NCI-H345 treated with DMSO at 0.1 percent for 48 hours (cell line): ENCODE measurements around the gene TSPEAR.
"Not testable (repeated sequence)": the region's sequence is repeated elsewhere in the genome, so short reads cannot be mapped to it uniquely, and the experiment has no call there.

ENCODE experiments used
- DNase-seq: peaks from one replicate; lab custom pipeline; 2025; ENCODE audit not compliant: unreplicated experiment; lab: John Stamatoyannopoulos, UW

The TSPEAR gene

DNA sequence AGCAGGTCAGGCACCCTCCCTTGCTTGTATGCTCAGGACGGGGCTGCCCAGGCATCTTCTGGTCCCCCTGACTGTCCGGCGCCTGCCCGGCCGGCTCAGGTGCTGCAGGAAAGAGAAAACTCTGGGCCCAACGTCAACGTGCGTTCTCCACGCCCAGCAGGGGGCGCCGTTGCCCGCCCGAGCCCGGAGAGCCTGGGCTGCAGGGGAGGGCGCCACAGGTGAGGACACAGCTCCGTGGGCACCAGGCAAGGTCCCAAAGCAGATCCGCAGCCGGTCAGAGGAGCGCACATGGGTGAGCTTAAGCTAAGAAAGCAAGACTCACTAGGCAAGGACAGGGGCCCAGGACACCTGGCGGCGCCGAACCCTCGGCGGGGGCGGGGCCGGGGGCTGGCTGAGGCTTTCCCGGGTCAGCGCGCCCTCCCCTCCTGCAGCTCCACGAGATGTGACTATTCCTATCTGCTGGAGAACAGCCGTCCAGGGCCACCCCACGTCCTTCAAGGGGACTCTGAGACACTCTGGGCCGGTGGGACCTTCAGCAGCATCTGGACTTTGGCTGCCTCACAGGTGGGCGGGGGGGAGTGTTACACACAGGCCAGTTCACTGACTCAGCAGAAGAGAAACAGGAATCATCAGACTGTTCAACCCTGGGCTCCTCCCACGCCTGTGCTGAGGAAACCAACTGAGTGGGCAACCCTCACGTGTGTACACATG, 200.7 kb downstream of the TSPEAR start:
- DNase-seq = peak; percentile 11

DNA sequence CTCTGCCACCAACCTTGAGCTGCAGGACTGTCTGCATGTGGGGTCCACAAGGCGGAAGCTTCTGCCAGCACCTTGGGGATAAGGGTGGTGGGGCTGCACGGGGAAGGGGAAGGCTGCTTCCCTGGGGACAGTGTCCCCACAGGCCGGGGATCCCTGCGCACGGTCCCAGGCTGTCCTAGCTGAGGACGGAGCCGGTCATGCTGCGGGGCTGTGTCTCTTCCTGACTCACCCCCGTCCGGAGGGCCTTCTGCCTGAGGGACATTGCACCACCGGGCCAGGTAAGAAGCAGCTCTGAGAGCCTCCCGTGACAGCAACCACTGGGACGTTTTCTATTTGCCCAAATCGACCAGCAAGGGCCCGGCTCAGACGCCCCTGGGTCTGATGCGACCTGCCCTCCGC, 201.3 kb downstream of the TSPEAR start:
- DNase-seq = no peak

DNA sequence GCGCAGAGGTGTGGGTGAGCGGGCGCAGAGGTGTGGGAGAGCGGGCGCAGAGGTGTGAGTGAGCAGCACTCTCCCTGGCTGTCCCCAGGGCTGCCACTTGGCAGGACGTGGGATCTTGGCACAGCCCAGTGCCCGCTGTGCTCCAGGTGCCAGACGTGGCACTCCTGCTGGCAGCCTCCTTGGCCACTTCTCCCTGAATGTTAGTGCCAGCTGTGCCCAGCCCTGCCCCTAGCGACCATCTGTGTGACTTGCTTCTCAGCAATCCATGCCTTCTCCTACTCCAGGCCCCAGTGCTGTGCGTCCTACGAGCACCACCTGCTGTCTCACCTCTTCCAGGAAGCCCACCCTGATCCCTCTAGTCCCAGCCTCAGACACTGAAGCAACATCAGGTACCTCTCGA, 201.8 kb downstream of the TSPEAR start:
- DNase-seq = no peak

DNA sequence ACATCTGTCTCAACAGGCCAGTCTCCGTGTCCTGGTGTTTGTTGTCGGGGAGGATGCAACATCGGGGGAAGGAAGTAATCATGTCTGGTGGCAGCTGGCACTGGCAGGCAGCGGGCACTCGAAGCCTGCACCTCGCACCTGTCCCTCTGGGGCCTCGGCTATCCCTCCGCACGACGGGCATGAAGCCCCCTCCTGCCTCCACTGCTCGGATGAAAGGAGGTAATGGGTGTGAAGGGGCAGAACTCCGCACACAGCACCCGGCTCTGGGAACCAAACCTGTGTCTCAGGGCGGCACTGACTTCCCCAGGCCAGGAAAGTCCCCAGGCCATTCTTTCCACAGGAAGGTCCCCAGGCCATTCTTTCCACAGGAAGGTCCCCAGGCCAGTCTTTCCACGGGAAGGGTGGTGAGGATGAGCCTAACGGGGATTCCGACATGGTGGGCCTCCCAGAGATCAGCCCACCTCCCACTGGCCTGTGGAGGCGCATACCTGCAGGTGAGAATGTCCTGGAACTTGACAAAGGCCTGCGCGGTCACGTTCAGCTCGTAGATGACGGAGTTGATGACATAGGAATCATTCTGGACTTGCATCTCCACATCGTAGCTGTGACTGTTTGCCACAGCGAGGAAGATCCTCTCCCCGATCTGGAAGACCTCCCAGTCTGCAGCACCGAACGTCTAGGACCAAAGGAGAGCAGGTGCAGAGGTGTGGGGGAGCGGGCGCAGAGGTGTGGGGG, 202.5 kb downstream of the TSPEAR start:
- DNase-seq = no peak

GRCh38 chr21:44508426-44508710, 203.0 kb downstream of the TSPEAR start:
- no peak for DNase-seq

DNA sequence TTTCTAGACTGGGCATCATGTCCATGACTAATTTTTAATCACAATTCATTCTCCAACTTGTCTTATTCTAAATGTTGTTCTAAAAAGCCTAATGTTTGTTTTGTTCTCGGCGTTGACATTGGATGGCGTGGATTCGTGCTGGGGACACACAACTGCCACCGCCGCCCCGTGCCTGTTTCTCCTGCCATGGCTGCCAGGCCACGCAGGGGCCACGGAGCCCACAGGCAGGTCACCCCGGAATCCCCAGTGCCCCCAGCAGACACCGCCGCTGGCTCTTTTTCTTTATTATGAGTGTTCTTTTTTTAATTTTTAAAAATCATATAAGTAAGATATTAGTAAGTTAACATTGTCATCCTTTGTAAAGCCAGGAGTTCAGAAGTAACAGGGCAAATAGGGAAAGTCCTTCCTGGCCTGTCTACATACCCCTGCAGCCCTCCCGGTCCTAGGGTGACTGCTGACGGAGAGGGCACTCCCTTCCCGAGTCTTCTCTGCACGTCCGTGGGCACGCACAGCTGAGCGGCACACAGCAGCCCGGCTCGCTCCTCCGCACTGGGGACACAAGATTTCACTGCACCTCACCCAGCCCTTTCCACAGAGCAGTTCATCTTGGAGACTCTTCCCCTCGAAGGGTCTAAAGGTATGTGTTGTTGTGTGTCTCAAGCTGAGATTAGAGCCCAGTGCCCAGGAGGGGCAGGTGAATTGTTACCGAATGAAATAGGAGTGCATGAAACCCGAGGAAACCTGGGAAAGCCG, 203.5 kb downstream of the TSPEAR start:
- DNase-seq = no peak

- DNase-seq = no peak
These were observed 204.8 kb downstream of the TSPEAR start for GRCh38 chr21:44506279-44507255.

GRCh38 chr21:44505673-44506278, 205.6 kb downstream of the TSPEAR start:
- DNase-seq = no peak

- DNase-seq = no peak
These were observed 207.4 kb downstream of the TSPEAR start for GRCh38 chr21:44503901-44504399.

DNA sequence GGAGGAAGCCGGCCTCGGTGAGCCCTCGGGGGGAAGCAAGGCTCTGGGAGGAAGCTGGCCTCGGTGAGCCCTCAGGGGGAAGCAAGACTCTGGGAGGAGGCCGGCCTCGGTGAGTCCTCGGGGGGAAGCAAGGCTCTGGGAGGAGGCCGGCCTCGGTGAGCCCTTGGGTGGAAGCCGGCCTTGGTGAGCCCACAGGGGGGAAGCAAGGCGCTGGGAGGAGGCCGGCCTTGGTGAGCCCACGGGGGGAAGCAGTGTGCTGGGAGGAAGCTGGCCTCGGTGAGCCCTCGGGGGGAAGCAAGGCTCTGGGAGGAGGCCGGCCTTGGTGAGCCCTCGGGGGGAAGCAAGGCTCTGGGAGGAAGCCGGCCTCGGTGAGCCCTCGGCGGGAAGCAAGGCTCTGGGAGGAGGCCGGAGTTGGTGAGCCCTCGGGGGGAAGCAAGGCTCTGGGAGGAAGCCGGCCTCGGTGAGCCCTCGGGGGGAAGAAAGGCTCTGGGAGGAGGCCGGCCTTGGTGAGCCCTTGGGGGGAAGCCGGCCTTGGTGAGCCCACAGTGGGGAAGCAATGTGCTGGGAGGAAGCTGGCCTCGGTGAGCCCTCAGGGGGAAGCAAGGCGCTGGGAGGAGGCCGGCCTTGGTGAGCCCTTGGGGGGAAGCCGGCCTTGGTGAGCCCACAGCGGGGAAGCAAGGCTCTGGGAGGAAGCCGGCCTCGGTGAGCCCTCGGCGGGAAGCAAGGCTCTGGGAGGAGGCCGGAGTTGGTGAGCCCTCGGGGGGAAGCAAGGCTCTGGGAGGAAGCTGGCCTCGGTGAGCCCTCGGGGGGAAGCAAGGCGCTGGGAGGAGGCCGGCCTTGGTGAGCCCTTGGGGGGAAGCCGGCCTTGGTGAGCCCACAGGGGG, 208.1 kb downstream of the TSPEAR start:
- DNase-seq = not testable (repeated sequence)

GRCh38 chr21:44502171-44502958, 209.0 kb downstream of the TSPEAR start:
- DNase-seq = no peak

DNA sequence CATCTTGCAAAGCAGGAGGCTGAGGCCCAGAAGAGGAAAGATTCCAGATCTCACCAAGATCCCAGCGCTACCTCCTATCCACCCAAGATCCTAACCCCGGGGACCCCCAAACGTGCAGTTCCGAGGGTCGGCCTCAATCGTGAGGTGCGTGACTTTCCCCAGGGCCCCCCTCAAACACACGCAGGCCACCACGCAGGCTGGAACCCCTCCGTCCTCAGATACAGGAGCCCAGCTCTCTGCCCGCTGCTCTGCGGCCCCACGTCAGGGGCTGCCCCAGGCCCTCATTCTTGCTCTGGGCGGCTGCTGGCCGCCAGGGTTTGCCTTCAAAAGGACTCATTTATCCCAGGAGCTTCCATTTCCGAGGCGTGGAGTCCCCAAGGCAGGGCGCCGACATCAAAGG, 211.3 kb downstream of the TSPEAR start:
- DNase-seq = no peak

DNA sequence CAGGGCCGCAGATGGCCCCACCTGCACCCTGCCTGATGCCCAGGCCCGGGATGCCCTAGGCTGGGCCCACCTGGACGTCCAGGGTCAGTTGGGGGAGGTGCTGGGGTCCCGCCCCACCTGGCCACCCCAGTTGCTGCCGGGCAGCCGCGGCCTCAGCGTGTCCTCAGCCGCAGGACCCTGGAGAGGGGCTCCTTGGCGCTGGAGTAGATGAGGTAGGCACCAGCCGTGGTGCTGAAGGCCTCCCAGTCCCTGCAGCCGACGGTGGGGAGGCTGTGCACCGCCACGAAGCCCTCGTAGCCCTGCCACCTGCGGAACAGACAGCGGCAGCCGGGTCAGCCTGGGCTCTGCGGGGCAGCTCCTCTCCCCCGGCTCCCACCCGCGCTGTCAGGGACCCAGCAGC, 211.7 kb downstream of the TSPEAR start:
- DNase-seq = no peak

DNA sequence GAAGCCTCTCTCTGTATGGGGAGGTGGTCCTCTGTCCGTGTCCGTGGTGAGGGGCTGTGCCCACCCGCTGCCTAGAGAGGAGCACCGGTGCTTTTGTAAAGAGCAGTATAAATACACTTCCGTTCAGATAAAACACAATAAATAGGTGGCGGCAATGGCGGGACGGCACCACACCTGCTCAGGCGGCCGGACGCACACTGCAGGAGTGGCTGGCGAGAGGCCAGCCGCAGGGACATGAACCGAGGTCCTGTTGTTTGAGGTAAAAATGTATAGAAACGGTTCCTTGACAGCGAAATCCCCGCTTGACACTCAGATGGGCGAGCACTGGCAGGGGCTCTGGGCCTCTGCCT, 212.2 kb downstream of the TSPEAR start:
- no peak for DNase-seq

DNA sequence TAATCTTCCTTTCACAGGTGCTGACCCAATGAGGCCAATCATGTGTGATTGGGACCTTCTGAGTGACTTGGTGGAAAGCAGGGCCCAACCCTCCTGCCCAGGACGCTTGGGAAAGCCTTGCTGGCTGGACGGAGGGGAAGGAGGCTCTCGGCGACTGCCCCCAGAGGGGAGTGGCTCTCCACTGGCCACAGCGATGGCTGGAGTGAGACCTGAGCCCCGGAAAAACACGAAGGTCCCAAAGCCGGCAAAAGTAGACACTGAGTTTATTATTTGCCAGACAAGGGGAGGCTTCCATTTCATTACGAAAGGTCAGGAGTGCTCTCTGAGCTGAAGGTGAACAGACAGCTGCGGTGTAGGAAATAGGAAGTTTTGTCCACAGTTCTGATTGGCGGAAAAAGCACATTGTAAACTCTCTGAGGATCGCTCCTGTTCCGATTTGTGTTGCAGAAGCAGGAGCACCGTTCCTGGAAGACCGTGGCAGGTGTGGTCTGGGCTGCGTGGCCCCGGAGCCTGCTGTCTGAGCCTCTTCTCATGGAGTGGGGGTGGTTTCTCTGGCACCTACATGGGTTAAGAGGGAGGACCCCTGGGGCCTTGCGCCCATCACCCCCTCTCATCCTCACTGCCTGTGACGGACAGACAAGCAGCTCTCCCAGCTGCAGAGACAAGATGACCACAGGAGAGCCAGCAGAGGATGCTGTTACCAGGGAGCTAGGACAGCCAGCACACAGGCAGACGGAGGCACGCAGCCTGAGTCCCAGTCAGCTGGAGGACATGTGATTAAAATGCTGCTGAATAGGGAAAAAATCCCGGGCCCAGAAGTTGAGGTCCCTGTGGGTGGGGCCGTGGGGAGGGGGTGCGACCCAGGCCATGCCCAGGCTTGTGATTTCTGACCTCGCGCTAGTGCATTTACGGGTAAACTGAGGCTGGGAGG, 212.8 kb downstream of the TSPEAR start:
- DNase-seq = no peak

DNA sequence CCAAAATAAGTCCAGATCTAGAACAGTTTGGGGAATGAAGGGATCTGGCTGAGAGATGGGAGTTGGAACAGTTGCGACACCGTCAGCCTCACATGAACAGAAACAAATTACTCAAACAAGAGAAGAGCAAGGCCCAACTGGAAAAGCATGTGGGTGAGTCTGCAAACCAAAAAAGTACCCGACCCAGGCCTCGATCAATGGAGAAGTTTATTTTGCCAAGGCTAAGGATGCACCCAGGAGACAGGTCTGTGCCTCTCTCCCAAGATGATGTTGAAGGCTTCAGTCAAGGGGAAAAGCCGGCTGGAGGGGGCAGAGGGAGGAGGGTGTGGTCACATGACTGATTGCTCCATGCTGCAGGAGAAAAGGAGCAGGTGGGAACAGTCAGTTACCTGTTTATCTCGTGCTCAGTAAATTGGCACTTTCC, 213.7 kb downstream of the TSPEAR start:
- peak; percentile 78 for DNase-seq
